Hematopoietic multipotent progenitor cell treated with erythropoietin and hydrocortisone succinate and interleukin-3 and kit ligand, for 17 days (in vitro differentiated cells): Measurements from ENCODE around the gene BICD2.

ENCODE experiments used
- DNase-seq: peaks from one replicate; pipeline ENCODE4 v3.0.0-alpha.2; 2015; ENCODE audit warnings: low spot score

Gene BICD2

DNA sequence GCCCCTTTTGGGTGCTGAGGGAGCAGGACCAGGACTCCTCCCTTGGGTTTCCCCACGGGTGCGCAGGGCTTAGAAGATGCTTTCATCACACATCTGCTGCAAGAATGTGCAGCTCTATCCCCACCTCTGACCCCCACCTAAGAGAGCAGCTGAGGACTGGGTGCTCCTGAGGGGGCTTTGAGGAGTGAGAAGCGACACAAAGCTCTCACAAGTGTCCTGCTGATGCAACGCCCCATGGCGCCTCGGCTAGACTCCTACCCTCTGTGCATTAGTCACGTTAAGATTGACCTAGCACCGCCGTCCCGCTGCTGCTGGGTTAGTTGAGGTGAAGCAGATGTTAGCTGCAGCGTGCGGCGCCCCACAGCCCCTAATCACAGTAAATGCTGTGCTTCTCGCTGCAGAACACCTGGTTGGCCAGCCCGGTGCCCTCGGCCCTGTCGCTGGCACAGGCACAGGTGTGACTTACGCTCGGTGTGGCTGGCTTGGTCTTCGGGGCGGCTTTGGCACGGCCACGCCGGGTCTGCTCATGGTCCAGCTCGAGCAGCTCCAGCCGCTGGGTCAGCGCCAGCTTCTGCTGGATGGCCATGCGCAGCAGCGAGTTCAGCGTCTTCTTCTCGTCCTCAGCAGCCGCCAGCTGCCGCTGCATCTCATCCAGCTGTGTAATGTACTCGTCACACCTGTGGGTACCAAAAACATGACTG lies 49.7 kb downstream of the BICD2 start:
- no peak for DNase-seq

DNA sequence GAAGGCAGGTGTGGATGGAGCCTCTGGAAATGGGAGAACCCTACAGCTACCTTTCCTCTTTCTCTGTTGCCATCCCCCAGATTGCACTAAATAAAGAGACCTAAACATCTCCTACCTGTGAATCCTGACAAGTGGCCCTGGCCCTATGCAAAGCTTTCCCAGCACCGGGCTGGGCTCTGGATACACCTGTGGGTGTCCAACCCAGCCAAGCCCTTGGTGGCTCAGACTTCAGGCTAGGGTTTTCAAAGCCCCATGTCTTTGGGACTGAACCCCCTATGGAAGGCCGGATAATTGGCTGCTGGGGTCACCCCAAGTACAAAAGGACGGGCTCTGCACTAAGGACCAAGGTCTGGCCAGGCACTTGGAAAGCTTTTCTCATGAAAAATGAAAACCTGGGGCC lies 50.6 kb downstream of the BICD2 start:
- DNase-seq: no peak

DNA sequence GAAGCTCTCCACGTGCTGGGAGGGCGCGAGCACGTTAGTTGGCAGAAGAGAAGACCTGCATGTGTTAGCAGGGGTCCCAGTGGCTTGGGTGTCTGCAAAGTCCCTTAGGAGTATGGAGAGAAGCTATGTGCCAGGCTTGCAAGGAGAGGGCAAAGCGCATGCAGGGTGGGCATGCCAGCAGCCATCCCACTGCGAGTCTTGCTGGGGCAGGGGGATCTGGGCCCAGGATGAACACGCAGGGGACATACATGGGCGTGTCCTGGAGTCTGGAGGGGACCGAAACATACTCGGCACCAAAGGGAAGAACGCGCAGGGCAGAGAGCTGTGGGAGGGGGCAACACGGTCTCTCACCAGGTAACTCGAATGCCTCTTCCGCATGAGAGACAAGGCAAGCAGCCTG lies 51.1 kb downstream of the BICD2 start:
- no peak for DNase-seq

DNA sequence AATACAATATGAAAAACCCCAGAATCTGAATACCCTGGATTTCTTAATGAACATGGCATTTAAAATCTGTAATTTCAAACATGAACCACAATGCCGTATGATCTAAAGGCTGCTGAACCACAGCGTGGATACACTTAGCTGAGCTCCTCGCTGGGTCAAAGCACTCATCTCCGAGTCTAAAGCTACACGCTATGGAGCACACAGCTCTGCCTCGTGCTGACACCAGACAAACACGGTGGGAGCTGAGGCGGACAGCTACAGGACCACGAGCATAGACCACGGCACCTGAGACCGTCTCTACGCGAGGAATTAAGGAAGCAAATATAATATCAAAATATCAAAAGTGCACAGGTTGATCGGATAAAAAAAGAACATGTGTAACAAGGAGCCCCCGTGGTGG lies 51.9 kb downstream of the BICD2 start:
- no peak for DNase-seq

DNA sequence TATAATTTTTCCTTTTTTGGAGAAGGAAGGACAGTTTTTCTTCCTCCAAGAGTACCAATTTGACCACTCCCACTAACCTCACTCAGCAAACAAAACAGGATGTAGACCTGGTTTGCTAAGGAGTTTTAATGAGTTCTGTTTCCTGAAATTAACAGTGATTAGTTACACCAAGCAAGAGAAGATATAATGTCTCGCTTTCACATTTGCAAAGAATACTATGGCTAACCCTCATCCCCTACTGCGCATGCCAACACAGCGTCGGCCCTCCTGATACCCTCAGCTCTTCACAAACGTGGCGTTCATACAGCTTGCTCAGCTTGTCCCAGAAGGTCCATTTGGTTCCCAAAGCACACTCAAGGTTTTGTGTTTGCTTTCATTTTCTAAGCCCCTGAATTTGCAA lies 52.8 kb downstream of the BICD2 start:
- DNase-seq: no peak

DNA sequence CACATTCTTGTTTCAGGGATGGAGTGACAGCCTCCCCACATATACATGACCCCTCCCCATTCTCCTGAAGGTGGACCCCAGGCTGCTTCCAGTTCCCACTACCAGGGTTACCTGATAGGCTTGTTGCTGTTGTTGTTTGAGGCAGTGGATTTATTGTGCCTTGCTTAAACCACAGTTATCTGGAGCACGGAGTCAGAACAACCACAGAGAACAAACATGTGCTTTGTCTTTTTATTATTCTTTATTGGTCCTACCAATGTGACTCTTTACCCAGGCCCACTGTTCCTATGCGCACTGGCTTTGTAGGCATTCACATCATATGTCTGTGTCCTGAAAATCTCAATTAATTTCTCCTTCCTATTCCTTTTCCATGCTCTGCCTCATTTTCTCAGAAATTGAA lies 53.5 kb downstream of the BICD2 start:
- DNase-seq: no peak

DNA sequence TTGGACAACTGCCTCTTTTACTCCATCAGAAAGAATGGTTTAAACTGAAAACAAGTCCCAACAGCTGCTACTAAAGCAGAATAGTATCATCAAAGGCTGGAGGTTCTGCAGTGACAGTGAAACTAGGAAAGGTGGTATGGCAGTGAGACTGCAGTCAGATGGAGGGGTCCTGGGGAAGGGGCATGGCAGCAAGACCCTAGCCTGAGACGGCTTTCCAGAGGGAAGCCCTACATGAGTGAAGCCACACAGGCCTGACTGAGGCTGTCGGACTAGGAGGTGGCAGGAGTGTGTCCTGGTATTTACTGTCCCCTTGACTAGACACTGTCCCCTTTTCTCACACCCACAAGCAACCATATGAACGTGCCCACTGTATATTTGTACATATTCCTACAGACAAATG lies 54.3 kb downstream of the BICD2 start:
- no peak for DNase-seq

DNA sequence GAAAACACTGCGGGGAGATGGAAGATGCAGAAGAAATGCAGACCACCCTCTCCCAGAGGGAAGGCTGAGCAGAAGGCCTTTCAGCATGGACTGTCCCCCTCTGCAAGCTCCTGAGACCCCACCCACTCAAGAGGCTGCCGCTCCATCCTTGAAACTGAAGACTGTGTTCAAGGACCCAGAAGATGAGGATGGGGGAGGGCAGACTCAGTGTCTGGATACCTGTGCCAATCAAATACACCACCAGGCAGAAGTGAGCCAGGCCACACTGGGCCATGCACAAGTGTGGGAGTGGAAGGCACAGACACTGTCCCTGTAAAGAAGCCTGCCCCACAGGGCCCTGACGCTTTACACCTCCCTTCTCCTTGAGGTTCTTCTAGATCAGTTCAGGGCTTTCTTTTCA lies 54.7 kb downstream of the BICD2 start:
- no peak for DNase-seq

DNA sequence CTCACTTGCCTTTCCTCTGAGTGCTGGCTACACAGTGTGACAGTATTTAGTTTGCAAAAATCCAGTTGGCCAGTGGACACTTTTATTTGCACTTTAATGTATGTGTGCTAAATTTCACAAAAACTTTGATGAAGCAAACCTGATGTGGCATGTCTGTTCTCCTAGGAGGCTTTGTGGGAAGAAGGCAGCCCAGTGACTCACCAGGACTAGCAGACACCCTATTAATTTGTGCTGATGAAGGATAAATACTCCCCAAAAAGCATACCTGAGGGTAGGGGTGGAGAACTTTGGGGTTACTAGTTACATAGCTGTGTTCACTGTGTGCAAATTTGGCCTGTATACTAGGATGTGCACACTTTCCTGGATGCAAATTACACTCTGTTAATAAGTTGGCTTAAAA lies 55.4 kb downstream of the BICD2 start:
- no peak for DNase-seq

DNA sequence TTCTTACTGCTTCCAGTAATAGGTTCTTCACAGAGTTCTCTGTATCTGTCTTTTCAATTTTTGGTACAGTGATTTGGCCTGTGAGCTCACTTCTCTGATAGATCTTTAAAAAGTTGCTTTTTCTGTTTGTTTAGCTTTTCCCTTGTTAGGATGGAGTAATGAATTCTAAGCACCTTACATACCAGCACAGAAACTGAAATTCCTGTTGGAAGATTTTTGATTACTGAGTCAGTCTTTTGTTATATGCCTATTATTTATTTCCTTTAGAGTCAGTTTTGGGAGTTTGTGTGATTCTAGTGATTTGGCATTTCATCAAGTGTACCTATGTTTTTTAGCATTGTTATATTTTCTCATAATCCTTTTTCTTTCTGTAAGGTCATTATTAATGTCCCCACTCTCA lies 57.1 kb downstream of the BICD2 start:
- DNase-seq: no peak

DNA sequence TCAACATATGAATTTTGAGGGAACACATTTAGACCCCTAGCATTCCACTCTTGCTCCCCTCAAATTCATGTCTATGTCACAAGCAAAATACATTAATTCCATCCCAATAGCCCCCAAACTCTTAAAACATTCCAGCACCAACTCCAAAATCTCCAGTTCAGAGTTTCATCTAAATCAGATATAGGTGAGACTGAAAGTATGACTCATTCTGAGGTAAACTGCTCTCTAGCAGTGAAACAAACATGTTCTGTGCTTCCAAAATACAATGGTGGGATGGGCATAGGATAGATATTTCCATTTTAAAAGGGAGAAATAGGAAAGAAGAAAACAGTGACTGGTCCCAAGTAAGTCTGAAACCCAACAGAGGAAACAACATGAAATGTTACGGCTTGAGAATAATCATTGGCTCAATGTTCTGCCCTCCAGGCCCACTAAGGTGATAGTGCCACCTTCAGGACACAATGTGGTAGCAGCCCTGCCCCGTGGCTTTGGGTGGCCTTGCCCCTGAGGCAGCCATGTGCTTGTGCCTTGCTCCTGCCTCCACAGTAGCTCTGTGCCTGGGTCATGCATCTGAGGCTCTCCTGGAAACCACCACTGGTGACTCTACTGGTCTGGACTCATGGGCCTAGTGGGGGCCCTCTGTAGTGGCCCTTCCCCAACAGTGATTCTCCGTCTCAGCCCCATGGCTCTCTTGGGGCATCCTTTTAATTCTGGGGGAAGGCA lies 58.3 kb downstream of the BICD2 start:
- DNase-seq: peak; percentile 52

DNA sequence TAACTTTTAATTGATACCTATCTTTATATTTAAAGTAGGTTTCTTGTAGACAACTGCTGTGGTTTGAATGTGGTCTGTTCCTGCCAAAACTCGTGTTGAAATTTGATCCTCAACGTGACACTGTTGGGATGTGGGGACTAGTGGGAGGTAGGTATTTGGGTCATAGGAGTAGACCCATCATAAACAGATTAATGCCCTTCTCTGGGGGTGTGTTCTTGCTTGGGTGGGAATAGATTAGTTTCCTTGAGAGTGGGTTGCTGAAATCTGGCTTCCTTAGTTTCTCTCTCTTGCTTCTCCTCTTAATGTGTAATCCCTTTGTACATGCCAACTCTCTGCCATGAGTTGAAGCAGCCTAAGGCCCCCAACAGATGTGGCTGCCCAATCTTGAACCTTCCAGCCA lies 60.1 kb downstream of the BICD2 start:
- no peak for DNase-seq

DNA sequence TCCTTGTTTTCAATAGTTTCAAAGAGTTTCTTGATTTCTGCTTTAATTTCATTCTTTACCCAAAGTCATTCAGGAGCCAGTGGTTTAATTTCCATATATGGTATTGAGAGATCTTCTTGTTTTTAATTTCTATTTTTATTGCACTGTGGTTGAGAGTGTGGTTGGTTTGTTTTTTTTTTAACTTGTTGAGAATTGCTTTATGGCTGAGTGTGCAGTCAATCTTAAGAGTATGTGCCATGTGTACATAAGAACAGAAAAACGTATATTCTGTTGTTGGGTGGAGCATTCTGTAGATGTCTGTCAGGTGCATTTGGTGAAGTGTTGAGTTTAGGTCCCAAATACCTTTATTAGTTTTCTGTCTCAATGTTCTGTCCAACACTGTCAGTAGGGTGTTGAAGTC lies 68.0 kb downstream of the BICD2 start:
- no peak for DNase-seq

DNA sequence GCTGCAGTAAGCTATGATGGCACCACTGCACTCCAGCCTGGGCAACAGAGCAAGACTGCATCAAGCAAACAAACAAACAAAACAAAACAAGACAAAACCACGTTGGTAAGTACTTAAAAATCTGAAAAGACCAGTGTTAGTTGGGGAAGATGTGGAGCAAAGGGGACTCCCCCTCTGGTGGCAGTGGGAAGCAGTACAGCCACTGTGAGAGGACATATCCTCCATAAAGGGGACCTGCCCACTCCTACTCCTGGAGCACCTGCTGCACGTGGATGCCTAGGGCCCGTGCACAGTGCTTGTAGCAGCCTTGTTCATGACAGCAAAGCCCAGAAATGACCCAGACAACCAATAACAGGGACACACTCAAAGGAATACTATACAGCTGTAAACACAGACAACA lies 77.7 kb downstream of the BICD2 start:
- peak; percentile 17 for DNase-seq

DNA sequence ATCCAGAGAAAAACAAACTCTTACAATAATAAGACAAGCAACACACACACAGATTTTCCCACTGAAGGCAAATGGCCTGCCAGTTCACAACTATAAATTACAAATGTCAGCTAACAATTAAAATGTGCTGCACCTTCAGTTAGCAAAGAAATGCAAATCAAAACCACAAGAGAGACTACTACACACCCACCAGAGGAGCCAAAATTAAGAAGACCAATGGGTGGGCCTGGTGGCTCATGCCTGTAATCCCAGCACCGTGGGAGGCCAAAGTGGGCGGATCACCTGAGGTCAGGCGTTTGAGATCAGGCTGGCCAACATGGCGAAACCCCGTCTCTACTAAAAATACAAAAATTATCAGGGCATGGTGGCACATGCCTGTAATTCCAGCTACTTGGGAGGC lies 79.6 kb downstream of the BICD2 start:
- no peak for DNase-seq

DNA sequence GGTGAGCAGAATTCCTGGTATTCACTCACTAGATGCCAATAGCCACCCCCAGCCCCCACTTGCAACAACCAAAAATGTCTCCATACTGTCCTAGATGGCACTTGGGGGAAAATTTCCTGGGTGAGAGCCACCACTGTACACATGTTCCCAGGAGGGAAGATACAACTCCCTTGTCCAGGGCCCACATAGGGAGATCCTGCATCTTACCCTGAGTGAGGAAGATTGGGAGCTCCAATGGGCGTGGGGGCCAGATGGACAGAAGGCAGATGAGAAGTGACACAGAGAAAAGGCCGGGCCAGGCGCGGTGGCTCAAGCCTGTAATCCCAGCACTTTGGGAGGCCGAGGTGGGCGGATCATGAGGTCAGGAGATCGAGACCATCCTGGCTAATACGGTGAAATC lies 82.4 kb downstream of the BICD2 start:
- DNase-seq: no peak

DNA sequence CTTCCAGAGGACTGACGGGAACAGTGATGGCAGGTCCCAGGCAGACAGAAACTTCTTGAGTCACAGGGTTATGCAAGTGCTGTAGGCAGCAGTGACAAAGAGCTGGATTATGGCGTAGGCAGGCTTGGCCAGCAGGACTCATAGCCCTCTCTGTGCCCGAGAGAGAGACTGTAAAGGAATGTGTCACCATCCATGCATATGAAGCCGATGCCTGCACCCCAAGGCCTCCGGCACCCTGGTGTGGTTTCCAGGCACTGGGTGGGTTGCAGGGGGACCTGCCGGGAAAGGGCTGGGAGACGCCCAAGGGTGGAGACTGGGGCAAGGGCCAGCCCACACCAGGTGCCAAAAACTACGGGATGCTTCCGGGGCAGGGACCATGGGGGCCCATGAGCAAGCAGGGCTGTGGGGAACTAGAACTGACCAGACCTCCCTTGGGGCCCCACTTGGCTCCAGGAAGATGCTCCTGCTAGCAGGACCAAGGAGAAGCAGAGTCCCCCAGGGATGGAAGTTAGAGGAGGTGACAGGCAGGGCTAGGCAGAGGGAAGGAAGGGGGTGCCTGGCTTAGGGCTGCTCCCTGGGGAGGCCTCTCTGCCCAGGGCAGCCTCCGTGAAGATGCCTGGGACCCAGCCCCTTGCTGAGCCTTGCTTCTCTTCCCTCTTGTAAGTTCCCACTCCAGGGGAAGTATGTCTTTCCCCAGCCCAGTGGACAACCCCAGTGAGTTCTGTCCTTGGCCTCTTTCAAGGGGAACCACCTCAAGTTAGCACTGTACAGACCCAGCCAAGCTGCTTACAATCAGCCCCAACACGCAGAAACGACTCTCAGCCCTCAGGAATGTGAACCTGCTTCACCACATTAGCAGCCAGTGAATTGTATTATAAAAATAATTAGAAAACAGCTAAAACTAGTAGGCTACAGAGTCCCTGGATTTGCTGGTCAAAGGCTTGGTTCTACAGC lies 84.2 kb downstream of the BICD2 start:
- DNase-seq: no peak

DNA sequence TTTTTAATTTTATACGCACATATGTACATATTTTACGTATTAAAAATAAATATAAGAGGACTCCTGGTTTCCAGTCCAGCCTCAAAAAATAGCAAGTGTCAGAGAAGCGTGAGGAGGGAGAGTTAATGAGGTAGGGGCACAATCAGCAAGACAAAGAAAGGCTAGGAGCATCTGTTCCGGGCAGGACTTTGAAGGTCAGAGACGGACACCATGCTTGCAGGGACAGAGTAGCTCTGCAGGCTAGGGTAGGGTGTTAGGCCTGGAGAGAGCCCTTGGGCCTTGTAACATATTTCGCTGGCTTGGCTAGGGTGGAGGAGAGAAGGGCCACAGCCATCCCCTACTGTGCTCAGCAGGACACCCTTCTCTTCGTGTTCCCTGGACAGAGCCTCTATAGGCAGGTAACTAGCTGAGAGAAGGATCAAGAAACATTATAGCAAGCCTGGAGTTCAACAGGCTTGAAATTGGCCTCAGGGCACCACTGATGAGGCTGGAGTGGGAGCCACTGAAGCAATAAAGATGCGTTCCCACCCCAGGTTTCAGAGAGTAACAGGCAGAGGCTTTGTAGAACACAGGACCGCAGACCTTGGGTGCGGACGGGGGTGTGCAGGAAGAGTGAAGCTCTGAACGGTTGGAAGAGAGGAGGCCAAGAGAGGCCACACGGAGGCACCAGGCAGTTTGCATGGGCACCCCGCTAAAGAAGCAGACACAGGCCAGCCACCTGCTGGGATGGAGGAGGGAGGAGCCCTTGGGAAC lies 85.0 kb downstream of the BICD2 start:
- no peak for DNase-seq

DNA sequence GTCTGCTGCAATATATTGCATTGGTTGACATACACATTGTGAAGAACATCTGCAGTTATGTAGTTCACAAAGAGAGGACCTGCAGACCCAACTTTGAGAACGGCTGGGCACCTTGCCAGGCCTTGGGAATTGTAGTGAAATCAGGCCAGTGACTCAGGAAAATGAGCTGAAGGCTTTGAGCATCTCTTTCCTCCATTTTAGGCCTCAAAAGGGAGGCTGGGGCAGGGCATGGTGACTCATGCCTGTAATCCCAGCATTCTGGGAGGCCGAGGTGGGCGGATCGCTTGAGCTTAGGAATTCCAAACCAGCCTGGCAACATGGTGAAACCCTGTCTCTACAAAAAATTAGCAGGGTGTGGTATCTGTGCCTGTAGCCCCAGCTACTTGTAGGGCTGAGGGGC lies 93.3 kb downstream of the BICD2 start:
- peak; percentile 31 for DNase-seq

DNA sequence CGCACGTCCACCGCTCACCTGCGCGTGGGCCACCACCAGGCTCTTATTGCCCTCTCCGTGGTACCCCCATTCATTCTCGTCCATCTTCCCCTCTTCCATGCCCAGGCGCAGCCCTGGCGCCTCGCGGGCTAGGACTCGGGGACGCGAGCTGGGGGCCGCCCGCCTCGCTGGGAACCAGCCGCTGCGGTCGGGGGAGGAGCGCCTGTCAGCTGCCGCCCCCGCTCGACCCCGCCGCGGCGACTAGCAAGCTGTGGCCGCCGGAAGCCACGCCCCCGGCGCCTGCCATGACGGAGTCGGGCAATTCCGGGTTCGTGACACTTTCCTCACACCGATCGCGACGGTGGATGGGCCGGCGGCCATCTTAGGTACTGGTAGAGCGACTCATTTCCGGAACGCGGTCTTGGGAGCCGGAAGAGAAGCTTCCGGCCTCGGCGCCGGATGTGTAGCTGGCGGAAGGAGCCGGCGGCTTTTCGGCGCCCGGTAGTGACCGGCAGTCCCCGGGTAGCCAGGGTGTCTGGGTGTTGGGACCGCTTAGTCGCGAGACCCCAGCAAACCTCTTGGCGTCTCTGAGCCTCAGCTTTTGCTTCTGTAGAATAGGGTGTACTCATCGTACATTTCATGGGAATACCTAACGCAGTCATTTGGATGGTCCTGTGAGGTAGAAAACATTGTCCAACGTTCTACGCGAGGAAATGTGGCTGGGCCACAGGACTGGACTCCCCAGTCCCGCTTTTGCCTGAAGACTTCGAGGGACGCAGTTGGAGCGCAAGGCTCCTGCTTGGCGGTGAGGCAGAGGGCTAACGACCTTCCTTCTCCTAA lies 94.5 kb downstream of the BICD2 start, which contains the start of gene IPPK:
TSS of gene IPPK (minus strand) at position 242 of the 819 bp plus-strand sequence. CDS start at position 99, 143 bp downstream.
- peak; percentile 96 for DNase-seq

DNA sequence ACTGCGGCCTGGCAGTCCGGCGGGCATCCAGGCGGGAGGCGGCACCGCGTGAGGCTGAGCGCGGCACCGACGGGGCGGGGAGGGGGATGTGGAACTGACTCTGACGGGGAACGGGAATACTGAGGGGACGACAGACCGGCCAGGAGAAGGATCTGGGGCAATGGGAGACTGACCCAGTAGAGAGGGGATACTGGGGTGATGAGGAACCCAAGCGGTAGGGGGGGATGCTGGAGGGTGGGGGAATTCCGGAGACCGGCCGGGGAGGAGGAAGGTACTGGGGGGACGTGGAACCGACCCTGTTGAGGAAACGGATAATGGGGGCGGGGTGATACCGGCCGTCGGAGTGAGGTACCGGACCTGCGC lies 95.1 kb downstream of the BICD2 start:
- DNase-seq: no peak
